NCI-H446 (cell line): ENCODE measurements around the gene SBF2.

ENCODE experiments used
- DNase-seq, 2 experiments: peaks; one replicate each; lab custom pipeline; 2025; lab: John Stamatoyannopoulos, UW

The SBF2 gene

GRCh38 chr11:9774591-9775397 is 519.2 kb downstream of the SBF2 start:
- DNase-seq = no peak

GRCh38 chr11:9774109-9774508 is 519.9 kb downstream of the SBF2 start:
- DNase-seq = no peak

- no peak for DNase-seq
Observed at GRCh38 chr11:9773524-9773923, 520.5 kb downstream of the SBF2 start.

GRCh38 chr11:9772218-9772617 is 521.8 kb downstream of the SBF2 start:
- no peak for DNase-seq

- no peak for DNase-seq
Observed at GRCh38 chr11:9771071-9771511, 522.9 kb downstream of the SBF2 start.

- no peak for DNase-seq
Observed at GRCh38 chr11:9769621-9770020, 524.4 kb downstream of the SBF2 start.

GRCh38 chr11:9765320-9766101 is 528.5 kb downstream of the SBF2 start:
- DNase-seq = no peak

GRCh38 chr11:9763301-9763700 is 530.7 kb downstream of the SBF2 start:
- no peak for DNase-seq

- no peak for DNase-seq
Observed at GRCh38 chr11:9762531-9762930, 531.5 kb downstream of the SBF2 start.

GRCh38 chr11:9761441-9761945 is 532.5 kb downstream of the SBF2 start:
- no peak for DNase-seq

- peak; percentile 66 to 94 for DNase-seq
Observed at GRCh38 chr11:9760193-9760575, 533.8 kb downstream of the SBF2 start.

- peak; percentile 85 to 92 for DNase-seq
Observed at GRCh38 chr11:9759519-9760192, 534.4 kb downstream of the SBF2 start.

GRCh38 chr11:9758637-9759518 is 535.1 kb downstream of the SBF2 start:
- peak; percentile 47 to 71 for DNase-seq

GRCh38 chr11:9757809-9758636 is 536.0 kb downstream of the SBF2 start:
- peak; percentile 46 to 87 for DNase-seq

GRCh38 chr11:9756878-9757277 is 537.1 kb downstream of the SBF2 start:
- no peak for DNase-seq

- no peak for DNase-seq
Observed at GRCh38 chr11:9756461-9756860, 537.6 kb downstream of the SBF2 start.

- DNase-seq = no peak
Observed at GRCh38 chr11:9755561-9756185, 538.3 kb downstream of the SBF2 start.

- DNase-seq = no peak
Observed at GRCh38 chr11:9754010-9754471, 540.0 kb downstream of the SBF2 start.

- DNase-seq = no peak
Observed at GRCh38 chr11:9753021-9753420, 541.0 kb downstream of the SBF2 start.

GRCh38 chr11:9752091-9752490 is 541.9 kb downstream of the SBF2 start:
- DNase-seq = no peak
